ENCODE data around the gene FOSL1. TPM values are rescaled to one million over a fixed set of nuclear protein-coding genes. Genes with fewer than 3 reads are reported as not detected.

FOSL1 gene
- total RNA-seq, 4 donors from 2014 or later, result 2.9 to 3.9 TPM; not detected in 2

DNA sequence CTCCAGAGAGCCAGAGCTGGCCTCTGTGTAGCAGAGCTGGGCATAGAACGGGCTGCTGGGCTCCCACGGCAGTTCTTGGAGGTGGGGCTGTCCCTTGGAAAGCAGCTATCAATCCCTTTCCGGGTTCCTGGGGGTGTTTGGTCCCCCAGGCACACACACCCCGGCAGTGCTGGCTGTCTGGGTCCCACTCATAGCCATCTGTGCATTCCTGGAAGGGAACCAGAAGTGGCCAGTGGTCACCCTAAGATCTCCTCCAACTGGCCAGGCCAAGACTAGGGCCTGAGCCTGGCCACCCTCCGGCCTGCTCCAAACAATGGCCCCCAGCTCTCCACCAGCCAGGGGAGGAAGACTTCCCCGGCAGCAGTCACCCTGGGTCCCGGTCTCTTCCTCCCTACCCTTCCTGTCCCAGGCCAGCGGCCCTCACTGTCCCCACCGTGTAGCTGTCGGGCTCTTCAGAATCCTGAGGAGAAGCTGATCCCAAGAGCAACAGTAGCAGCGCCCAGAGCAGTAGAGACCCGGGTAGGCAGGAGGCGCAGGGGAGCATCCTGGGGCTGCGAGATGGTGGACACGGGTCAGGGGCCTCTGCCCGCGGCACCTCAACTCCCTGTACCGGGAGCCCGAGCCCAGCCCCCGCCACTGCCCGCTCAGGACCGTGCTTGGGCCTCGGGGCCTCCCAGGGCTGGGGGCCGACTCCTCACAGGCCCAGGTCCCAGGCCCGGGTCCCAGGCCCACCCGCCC lies 28.2 kb downstream of the FOSL1 start:
- intact Hi-C loops (cut with DNase I; ENCODE audit: low total_unique reads), result no loop called here
- no peaks in the 10 kb centered on the region for H3K36me3 ChIP-seq
- peak overlapping the region; percentile 84 to 96 for H3K27ac ChIP-seq
- peak overlapping the region; percentile 46 to 73 for H3K4me3 ChIP-seq
- peaks cover 0 to 8% of the 10 kb centered on the region in 2 donors for H3K4me1 ChIP-seq
- no peaks in the 10 kb centered on the region for H3K27me3 ChIP-seq
- no peaks in the 10 kb centered on the region for H3K9me3 ChIP-seq
- DNase-seq, result peak in 1 of 2 donors; percentile 48
- TF ChIP-seq, protein P1, sequence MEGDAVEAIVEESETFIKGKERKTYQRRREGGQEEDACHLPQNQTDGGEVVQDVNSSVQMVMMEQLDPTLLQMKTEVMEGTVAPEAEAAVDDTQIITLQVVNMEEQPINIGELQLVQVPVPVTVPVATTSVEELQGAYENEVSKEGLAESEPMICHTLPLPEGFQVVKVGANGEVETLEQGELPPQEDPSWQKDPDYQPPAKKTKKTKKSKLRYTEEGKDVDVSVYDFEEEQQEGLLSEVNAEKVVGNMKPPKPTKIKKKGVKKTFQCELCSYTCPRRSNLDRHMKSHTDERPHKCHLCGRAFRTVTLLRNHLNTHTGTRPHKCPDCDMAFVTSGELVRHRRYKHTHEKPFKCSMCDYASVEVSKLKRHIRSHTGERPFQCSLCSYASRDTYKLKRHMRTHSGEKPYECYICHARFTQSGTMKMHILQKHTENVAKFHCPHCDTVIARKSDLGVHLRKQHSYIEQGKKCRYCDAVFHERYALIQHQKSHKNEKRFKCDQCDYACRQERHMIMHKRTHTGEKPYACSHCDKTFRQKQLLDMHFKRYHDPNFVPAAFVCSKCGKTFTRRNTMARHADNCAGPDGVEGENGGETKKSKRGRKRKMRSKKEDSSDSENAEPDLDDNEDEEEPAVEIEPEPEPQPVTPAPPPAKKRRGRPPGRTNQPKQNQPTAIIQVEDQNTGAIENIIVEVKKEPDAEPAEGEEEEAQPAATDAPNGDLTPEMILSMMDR (IDR thresholded peaks at IDR 0.05), result no peak
- no peak for TF ChIP-seq POLR2A (IDR thresholded peaks at IDR 0.05)

DNA sequence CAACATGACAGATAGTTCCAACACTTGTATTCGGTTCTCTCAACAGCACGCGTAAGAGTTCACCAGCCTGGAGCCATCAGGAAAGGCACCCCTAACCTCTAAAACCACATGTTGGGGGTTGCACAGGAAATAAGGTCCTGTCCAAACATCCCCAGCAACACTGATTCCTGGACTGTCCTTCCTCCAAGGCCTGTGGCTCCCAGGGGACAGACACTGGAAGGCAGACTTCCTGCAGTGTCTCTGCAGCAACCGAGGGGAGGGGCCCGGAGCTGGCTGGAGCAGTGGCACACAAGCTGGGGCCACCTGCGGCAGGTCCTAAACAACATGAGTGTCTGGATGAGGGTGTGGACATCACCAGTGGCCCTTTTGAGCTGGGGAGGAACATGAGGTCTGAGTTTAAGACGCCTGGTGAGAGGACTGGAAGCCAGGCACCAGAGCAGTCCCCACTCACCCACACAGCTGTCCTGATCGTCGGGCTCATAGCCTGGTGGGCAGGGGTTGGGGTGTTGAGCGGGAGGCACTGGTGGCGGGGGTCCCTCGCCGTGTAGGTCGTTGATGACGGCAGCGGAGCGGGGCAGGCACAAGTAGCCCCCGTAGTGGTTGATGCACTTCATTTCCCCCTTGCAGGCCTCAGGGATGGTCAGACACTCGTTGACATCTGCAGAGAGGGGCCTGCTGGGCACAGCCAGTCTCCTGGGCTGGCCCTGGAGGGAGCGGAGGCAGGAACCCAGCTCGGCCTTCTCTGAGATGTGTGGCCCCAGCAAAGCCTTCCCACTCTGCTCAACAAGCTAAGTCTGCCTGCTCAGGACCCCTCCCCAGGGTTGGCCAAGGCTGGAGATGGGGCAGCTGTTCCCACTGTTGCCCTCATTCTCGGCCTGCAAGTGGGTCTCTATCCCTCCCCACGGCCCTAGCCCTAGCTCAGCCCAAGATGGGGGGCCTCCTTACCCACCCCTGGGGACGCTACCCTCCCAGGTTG lies 29.2 kb downstream of the FOSL1 start:
- Histone ChIP-seq H3K9me3 (no peaks in the 10 kb centered on the region), H3K36me3 (no peaks in the 10 kb centered on the region), H3K4me1 (peaks cover 0 to 8% of the 10 kb centered on the region in 2 donors), H3K27me3 (no peaks in the 10 kb centered on the region), H3K4me3 (no peak overlapping the region), H3K27ac (peak overlapping the region; percentile 84 to 96)
- TF ChIP-seq, protein P1 (IDR thresholded peaks at IDR 0.05), result no peak
- no peak for TF ChIP-seq POLR2A (IDR thresholded peaks at IDR 0.05)
- intact Hi-C loops (cut with DNase I; ENCODE audit: low total_unique reads), result no loop called here
- no peak for DNase-seq

DNA sequence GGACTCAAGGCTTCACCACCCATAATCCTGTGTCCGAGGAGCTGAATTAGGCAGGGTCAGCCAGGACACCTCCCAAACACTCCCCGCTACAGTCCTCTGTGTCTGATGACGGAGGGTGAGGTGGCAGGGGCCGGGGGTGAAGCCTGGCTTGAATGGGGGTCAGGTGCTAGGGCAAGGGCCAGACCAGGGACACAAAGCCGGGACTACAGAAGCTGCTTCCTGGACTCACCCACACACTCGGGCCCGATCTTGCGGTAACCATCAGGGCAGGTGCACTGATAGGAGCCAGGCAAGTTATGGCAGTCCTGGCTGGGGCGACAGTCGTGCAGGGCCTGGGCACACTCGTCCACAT lies 29.9 kb downstream of the FOSL1 start:
- no peaks in the 10 kb centered on the region for H3K36me3 ChIP-seq
- H3K27me3 ChIP-seq, result no peaks in the 10 kb centered on the region
- no peak overlapping the region for H3K4me3 ChIP-seq
- peaks cover 0 to 8% of the 10 kb centered on the region in 2 donors for H3K4me1 ChIP-seq
- H3K9me3 ChIP-seq, result no peaks in the 10 kb centered on the region
- DNase-seq, result no peak
- intact Hi-C loops (cut with DNase I; ENCODE audit: low total_unique reads), result no loop called here
- TF ChIP-seq, protein P1 (IDR thresholded peaks at IDR 0.05), result no peak
- no peak for TF ChIP-seq POLR2A (IDR thresholded peaks at IDR 0.05)
- H3K27ac ChIP-seq, result no peak overlapping the region

DNA sequence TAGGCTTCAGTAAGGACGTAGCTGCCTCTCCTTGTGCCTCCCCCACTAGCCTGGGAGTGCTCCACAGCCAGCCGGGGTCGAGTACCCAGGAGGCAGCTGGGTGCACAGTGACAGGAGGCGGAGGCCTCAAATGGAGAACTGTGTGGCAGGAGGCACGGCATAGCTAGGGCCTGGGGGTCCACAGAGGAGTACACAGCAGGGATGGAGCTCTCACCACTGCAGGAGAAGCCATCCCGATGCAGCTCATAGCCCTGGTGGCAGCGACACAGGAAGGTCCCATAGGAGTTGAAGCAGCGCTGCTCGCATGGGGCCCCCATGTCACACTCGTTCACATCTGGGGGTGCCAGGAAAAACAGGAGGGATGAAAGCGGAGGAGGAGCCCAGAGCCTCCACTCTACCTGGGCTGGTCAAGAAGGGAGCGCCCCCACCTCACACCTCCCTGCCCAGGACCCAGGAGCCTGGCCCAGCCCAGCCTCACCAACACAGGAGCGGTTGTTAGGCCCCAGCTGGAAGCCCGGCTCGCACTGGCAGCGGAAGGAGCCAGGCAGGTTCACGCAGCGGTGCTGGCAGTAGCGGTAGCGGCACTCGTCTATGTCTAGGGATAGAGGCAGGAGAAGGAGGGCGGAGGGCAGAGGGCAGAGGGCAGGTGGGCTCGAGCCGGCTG lies 30.4 kb downstream of the FOSL1 start:
- Histone ChIP-seq H3K36me3 (no peaks in the 10 kb centered on the region), H3K27me3 (no peaks in the 10 kb centered on the region), H3K27ac (peak overlapping the region in 1 of 2 donors; percentile 5), H3K4me3 (no peak overlapping the region), H3K4me1 (peaks cover 0 to 8% of the 10 kb centered on the region in 2 donors), H3K9me3 (no peaks in the 10 kb centered on the region)
- DNase-seq, result no peak
- TF ChIP-seq, protein P1 (IDR thresholded peaks at IDR 0.05), result no peak
- no peak for TF ChIP-seq POLR2A (IDR thresholded peaks at IDR 0.05)
- intact Hi-C loops (cut with DNase I; ENCODE audit: low total_unique reads), result no loop called here
